Stimulated activated CD4-positive, alpha-beta T cell treated with anti-CD3 and anti-CD28 coated beads, Interleukin-2, amount 100 ng/mL, for 48 hours (primary cell): Measurements from ENCODE around the gene PRUNE1.

Experiments
- DNase-seq, 2 donors: peaks; one replicate each; pipeline ENCODE4 v3.0.0-alpha.2; 2020

PRUNE1 gene

GRCh38 chr1:151054971-151055547 lies 46.8 kb downstream of the PRUNE1 start:
- no peak for DNase-seq

DNA sequence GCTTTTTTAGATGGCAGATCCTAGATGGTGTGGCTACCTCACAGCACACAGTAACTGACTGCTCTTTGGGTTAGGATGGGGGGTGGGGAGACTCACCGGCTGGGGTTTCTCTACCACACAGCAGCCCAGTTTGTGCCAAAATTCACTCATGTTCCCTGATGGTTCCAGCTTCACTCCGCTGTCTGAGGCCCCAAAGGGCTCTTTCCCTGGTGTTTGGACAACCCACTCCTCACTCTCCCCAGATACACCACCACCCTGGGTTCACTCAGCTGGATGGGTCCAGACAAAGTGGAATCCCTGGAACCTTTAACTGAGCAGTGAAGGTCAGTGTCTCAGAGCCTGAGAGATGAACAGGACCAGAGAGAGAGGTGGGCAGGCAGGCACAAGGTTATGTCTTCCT lies 47.3 kb downstream of the PRUNE1 start:
- DNase-seq = no peak

DNA sequence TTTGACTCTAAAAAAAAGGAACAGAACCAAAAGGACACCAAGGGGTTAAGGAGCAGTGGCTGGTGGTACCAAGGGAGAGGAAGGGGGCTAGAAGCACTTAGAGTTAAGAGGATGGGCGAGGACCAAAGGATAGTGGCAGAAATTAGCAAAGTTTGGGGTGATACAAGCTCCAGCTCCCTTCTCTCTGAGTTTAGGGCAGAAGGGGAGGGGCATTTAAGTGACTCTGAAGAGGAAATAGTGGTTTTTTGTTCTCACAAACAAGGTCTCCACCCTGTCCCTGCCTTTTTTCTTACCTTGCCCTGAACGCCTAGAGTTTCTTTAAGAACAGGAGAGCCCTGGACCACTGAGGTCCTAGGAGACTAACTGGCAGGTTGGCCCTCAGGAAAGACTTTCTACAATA lies 47.9 kb downstream of the PRUNE1 start:
- no peak for DNase-seq

DNA sequence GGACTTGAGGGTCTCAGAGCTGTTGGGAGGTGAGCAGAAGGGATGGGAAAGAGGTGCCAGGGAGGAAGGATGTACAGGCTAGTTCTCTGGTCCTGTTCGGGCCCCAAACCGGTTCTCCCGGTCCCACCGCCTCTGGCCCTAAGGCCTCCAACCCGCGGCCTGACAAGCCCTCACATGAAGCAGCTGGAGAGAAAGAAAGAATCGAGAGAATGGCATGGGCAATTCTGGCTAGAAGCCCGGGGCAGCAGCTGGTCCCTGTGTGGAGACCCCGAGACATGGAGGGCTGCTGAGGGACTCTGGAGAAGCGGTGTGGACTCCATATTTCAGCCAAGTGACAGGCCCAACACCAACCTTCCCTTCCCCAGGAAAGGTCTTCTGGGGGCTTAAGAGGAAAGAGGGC lies 50.4 kb downstream of the PRUNE1 start:
- DNase-seq = no peak

DNA sequence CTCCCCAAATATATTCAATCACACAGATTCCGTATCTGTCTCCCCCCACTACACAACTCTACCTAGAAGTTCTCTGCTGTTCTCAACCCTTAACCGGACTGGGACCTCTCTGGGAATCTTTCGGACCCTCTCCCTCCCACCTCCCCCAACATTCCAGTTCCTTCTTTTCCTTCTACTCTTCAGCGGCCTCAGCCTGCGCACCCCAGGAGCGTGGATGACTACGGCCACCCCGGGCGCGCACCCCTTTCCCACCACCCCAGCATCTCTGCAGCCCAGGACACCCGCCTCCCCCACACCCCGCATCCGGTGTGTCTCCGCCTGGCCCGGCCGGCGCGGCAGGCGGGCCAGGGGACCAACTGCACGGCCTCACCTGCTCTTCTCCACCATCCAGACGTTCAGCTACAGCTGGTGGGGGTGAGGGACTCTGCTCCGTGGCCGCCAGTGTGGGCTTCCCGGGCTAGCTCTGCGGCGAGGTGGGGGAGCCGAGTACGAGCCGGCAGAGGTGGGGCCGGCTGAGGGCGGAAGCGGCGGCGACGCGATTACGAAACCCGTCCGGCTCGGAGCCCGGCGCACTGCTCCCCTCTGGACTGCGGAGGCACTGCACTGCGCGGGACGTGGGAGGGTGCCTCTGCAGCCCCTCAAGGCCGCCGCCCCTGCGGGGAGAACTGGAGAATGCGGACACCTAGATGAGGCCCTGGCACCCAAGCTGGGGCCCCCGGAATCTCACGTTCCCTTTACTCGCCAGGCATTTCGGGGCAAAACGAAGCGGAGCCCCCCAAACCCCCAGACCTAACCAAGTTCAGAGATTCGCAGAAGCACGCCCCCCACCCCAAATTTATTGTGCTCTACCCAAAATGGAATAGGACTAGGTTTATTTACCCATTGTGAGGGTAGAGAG lies 51.1 kb downstream of the PRUNE1 start, which contains the start of gene CDC42SE1:
Gene CDC42SE1 (minus strand): TSS at position 514 of the 898 bp plus-strand sequence. CDS start 3,892 bp downstream, outside the sequence.
- peak; percentile 72 to 76 for DNase-seq

- DNase-seq = no peak
Observed at GRCh38 chr1:151060007-151060656, 51.9 kb downstream of the PRUNE1 start, which contains the start of gene MLLT11. TSS of gene MLLT11 (plus strand) at chr1:151060397. CDS start at chr1:151067225, 6,828 bp downstream.

GRCh38 chr1:151060657-151061421 lies 52.6 kb downstream of the PRUNE1 start:
- DNase-seq = no peak

GRCh38 chr1:151061704-151062103 lies 53.5 kb downstream of the PRUNE1 start:
- no peak for DNase-seq

DNA sequence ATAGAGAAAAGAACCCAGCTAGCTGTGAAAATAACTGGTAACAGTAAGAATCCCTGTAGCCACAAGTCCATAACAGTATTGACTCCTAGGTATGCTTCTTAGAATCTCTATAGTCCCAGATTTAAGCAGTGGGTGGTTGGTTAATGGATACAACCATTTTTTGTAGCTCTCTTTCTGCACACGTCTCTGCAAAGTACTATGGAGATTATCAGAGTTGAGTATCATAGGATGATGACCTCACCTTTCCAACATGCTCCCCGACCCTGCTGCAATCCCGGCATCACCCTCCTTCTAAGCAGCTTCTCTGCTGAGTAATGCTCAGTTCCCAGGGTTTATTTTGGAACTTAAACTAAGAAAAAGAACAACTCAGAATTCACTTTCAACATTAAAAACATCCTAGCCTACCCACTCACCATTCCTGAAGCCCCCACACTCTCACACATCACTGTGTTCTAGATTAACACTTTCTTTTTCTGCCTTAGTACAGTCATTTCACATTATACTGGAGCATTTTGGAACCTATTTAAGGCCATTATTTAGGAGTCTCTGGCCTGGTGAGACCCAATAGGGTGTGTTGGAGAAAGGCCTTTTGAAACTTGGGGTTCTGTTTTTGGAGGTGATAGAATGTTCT lies 54.6 kb downstream of the PRUNE1 start:
- no peak for DNase-seq

DNA sequence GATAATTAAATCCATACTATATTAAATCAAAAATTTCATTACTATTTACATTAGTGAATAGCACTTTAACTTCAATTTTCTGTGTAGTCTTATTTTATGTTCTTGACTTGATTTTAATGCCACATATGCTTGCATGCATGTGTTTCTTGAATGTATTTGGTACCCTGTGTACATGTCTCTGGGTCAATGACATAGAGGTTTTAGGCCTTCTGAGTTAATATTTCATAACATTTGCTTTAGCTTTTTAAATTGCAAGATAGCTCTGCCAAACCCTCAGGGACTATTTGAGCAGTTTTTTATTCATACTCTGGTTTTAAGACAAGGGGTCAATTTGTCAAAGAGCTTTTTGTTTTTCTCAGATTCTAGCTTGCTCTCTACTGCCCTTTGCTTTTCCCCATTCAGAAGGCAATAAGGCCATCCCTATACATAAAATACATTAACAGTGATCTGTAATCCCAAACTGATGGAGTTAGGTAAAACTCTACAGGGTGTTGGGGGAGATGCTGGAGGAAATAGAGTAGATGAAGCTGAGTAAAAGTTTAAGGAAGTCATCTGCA lies 56.9 kb downstream of the PRUNE1 start:
- DNase-seq = no peak

- no peak for DNase-seq
Observed at GRCh38 chr1:151067185-151067584, 58.9 kb downstream of the PRUNE1 start.

DNA sequence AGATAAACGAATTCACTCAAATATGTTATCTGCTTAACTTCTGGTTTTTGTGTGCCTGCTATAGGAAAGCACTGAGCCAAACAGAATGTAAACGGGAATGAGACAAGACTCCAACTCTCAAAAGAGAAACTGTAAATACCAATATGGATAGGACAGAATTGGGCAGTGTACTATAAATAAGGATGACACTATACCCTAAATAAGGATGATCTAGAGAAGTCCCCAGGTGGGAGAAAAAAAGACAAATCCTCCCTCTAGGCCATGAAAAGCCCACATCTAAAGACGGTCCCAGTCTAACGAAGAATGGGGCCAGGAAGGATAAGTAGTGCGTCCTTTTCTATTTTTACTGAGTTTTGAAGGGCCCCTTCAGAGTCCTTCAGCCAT lies 60.8 kb downstream of the PRUNE1 start:
- DNase-seq = no peak

DNA sequence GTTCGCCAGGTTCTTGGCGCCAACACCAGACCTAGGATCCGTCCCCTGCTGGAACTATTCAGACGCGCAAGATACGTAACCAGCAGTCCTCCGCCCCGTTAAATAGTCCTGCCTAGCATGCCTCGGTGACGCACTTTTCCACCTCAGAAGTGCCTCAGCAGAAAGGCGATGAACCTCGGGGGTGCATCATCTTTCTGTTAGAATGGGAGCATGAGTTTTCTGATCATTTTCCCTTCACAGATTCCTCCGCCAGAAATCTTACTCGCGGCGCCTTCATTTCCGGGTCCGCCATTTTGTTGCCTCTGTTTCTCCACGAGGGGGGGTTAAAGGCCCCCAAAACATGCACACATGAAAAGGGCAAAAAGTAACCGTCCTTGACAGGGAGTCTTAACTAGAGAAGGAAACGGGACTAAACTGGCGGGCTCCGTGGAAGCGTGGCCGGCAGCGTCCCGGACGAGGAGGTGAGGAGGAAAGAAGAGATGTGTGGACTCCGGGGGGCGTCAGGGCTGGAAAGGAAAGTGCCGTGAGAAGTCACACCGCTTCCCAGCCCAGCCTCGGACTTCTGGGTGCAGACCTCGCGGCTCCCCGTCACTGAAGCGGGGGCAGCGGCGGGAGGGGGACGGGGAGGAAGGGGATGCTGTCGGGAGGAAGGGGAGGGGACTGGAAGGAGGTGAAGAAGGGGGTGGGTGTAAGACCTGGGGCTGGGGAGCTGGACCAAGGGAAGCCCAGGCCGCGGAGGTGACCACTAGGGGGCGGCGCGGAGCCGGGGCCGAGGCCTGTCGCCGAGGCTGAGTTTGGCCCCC lies 62.4 kb downstream of the PRUNE1 start, which contains the start of gene GABPB2:
Gene GABPB2 (plus strand): TSS at position 288 of the 803 bp plus-strand sequence. CDS start 17,429 bp downstream, outside the sequence.
- peak; percentile 91 to 92 for DNase-seq

GRCh38 chr1:151072224-151072623 lies 64.0 kb downstream of the PRUNE1 start:
- no peak for DNase-seq
